SIG-M5 treated with dmso at 0.1 percent for 504 hours (cell line): Measurements from ENCODE around the gene L3MBTL1.
A peak's percentile ranks its signal among the peaks of the same experiment; 100 is the strongest.

Source experiments
- DNase-seq: peaks from one replicate; lab custom pipeline; 2025; ENCODE audit not compliant: unreplicated experiment; lab: John Stamatoyannopoulos, UW

Gene L3MBTL1

GRCh38 chr20:43534791-43535350 is 27.4 kb downstream of the L3MBTL1 start:
- DNase-seq = no peak

GRCh38 chr20:43535370-43536004 is 28.0 kb downstream of the L3MBTL1 start:
- no peak for DNase-seq

- DNase-seq = no peak
Measured at GRCh38 chr20:43536041-43536816, 28.7 kb downstream of the L3MBTL1 start.

GRCh38 chr20:43536817-43537440 is 29.4 kb downstream of the L3MBTL1 start:
- no peak for DNase-seq

GRCh38 chr20:43537921-43538877 is 30.7 kb downstream of the L3MBTL1 start:
- DNase-seq = peak; percentile 60

- no peak for DNase-seq
Measured at GRCh38 chr20:43538878-43539700, 31.6 kb downstream of the L3MBTL1 start.

GRCh38 chr20:43539975-43540672 is 32.6 kb downstream of the L3MBTL1 start:
- DNase-seq = no peak

- no peak for DNase-seq
Measured at GRCh38 chr20:43540673-43541060, 33.2 kb downstream of the L3MBTL1 start.

GRCh38 chr20:43541214-43541613 is 33.7 kb downstream of the L3MBTL1 start:
- DNase-seq = no peak

GRCh38 chr20:43542161-43542560 is 34.7 kb downstream of the L3MBTL1 start:
- no peak for DNase-seq

- no peak for DNase-seq
Measured at GRCh38 chr20:43542674-43543073, 35.2 kb downstream of the L3MBTL1 start.

- DNase-seq = no peak
Measured at GRCh38 chr20:43543138-43543537, 35.6 kb downstream of the L3MBTL1 start.

- no peak for DNase-seq
Measured at GRCh38 chr20:43544501-43544900, 37.0 kb downstream of the L3MBTL1 start.

- DNase-seq = no peak
Measured at GRCh38 chr20:43545837-43546578, 38.5 kb downstream of the L3MBTL1 start.

GRCh38 chr20:43548273-43548880 is 40.9 kb downstream of the L3MBTL1 start:
- no peak for DNase-seq

GRCh38 chr20:43549416-43550065 is 42.0 kb downstream of the L3MBTL1 start:
- no peak for DNase-seq

GRCh38 chr20:43550456-43550855 is 43.0 kb downstream of the L3MBTL1 start:
- DNase-seq = no peak

- DNase-seq = no peak
Measured at GRCh38 chr20:43554369-43554768, 46.9 kb downstream of the L3MBTL1 start.
